HL-60/S4 (cell line): ENCODE measurements around the gene ALDH1A1.

Experiments used
- in situ Hi-C: fragments of 300-500 bp; cut with MboI; formaldehyde crosslinking; loops from 2 replicates; pipeline ENCODE4 v1.14.3; 2022; ENCODE audit warnings: low sequenced_read_pairs

Gene ALDH1A1

GRCh38 chr9:72980183-72980582 is 27.3 kb upstream of the ALDH1A1 start:
- in situ Hi-C loops: no loop called here

DNA sequence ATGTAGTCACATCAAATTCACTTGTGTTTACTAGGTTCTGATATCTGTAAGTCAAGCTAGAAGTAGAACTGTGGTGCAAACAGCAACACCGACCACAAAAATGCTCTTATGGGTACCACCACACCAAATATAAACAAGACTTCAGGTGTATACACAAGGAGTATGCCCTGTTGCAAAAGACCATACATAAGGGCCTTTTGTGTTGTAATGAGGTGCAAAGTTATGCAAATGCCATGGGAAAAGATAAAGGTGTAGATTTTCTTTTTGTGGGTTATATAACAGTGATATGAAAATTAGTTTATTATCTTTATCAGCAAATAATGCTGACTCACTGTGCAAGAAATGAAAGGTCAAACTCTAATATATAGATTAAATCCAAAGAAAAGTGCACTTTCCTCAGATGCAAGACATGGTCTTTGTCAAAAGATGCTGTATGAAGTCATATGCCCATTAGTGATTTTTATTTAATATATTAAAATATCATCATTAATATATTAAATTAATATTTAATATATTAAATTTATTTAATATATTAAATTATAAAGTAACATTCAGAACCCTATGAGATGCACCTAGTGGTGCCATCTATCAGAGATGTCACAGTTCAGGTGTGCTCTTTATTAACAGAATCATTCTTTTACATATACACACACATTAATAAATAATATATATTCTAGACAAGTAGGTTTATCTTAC is 26.7 kb upstream of the ALDH1A1 start:
- in situ Hi-C loops: no loop called here

GRCh38 chr9:72978744-72979143 is 25.9 kb upstream of the ALDH1A1 start:
- in situ Hi-C loops: no loop called here

- in situ Hi-C loops: no loop called here
Measured at GRCh38 chr9:72977670-72978069, 24.8 kb upstream of the ALDH1A1 start.

GRCh38 chr9:72974501-72974900 is 21.6 kb upstream of the ALDH1A1 start:
- in situ Hi-C loops: no loop called here

- in situ Hi-C loops: no loop called here
Measured at GRCh38 chr9:72972636-72973035, 19.8 kb upstream of the ALDH1A1 start.

- in situ Hi-C loops: no loop called here
Measured at GRCh38 chr9:72971411-72971810, 18.6 kb upstream of the ALDH1A1 start.

GRCh38 chr9:72960446-72960845 is 7.6 kb upstream of the ALDH1A1 start:
- in situ Hi-C loops: no loop called here

DNA sequence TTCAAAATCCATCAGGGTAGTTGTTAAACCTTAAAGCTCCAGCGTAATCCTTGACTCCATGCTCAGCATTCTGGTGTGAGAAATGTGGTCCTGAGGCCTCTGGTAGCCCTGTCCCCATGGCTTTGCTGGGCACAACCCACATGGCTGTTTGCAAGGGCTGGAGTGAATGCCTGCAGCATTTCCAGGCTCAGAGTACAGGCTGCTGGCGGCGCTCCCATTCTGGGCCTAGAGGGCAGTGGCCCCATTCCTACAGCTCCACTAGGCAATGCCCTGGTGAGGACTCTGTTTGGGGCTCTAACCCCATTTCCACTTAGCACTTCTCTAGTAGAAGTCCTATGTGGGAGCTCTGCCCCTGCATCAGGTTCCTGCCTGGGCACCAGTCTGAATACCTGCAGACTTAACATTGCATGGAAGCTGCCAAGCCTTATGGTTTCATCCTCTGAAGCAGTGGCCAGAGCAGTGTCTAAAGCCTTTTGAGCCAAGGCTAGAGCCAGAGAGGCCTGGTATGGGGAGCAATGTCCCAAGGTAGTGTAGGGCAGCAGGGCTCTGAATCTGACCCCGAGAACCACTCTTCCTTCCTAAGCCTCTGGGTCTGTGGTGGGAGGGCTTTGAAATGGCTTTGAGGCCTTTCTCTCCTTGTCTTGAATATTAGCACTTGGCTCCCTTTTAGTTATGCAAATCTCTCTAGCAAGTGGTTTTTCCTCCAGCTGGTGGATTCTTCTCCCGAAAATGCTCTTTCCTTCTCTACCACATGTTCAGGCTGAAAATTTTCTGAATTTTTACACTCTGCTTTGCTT is 5.8 kb upstream of the ALDH1A1 start:
- in situ Hi-C loops: no loop called here

DNA sequence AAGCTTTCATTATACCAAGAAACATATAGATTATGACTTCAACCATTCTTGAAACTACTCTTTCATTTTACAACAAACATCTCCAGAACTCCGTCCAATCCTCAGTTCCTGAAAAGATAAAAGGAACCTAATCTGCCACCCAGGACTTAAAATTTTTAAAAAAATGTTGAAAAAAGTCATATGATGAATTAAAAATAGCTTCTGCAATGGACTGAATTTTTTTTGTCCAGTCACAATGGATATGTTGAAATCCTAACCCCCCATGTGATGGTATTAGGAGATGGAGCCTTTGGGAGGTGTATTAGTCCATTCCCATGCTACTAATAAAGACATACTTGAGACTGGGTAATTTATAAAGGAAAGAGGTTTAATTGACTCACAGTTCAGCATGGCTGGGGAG is 2.7 kb upstream of the ALDH1A1 start:
- in situ Hi-C loops: no loop called here

GRCh38 chr9:72955126-72955455 is 2.2 kb upstream of the ALDH1A1 start:
- in situ Hi-C loops: no loop called here

- in situ Hi-C loops: no loop called here
Measured at GRCh38 chr9:72954431-72955125, 1.7 kb upstream of the ALDH1A1 start.

DNA sequence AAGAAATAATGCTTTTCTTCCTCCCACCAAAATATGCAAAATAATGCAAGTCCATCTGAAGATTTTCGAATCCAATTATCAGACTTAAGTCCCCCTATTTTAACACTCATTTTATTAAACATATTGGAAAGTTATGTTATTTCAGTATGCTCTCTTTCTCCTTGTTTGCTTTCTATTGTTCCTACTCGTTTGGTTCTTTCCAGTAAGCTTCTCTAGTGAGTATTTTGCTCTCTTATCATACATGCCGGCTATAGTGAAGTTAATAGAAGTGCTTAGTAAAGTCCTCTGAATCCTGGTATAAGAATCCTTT is 517 bp downstream of the ALDH1A1 start:
- in situ Hi-C loops: no loop called here

- in situ Hi-C loops: no loop called here
Measured at GRCh38 chr9:72951520-72952380, 1.1 kb downstream of the ALDH1A1 start.

DNA sequence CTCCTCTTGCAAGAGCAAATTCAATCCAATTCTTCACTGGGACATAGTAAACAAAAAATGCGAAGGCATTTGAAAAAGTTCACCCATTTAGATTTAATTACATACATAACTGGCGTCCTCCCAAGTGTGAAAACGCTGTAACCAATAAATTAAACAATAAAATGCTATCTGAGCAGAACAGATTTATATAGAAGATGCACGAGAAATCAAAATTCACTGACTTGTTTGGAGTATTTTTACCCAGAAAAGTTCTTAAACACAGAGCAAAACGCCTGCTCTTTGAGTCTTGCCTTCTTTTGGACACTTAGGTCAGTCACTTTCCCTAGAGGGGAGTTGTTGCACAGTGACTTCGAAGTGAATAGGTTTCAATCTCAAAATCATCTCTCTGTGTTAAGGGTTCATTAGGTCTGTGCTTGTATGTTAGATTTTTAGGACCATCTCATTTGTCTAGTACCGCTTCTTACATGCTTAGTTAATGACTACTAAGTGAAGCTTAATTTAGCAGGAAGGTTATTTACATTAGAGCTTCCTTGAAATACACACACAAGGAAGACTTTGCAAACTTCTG is 1.9 kb downstream of the ALDH1A1 start:
- in situ Hi-C loops: no loop called here

DNA sequence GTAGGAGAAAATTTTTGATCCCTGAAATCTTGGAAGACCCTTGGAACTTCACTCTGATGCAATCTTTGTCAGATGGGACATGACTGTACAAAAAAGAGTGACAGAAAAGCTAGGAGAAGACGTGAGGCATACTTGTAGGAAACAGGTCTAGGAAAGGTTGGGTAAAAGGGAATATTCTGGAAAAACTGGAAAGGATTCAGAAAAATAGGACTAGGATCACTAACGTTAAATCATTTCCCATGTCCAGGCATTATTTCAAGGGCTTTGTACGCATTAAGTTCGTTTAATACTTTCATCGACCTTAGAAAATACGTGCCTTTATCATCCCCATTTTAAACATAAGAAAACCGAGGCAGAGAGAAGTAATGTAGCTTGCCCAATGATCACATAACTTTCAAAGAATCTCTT is 2.9 kb downstream of the ALDH1A1 start:
- in situ Hi-C loops: no loop called here

GRCh38 chr9:72949244-72949582 is 3.6 kb downstream of the ALDH1A1 start:
- in situ Hi-C loops: no loop called here

- in situ Hi-C loops: no loop called here
Measured at GRCh38 chr9:72948575-72949243, 4.1 kb downstream of the ALDH1A1 start.

DNA sequence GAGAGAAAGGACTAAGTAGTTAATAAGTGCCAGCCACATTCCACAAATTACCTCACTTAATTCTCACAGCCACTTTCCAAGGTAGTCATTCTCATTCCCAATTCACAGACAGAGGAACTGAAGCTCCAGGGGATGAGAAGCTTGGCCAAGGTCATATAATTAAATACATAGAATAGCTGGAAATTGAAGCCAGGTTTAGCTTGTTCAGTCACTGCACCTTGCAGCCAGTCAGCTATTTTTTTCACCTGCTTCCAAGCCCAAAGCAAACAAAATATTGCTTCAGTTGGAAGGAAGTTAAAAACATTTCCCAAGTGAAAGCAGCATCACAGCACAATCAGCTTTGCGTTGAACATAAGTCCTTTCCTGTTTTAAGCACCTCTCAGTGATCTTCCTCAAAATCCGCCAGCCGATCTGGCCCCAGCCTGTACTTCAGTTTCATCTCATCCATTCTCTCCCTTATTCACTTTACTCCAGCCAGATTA is 4.8 kb downstream of the ALDH1A1 start:
- in situ Hi-C loops: no loop called here

DNA sequence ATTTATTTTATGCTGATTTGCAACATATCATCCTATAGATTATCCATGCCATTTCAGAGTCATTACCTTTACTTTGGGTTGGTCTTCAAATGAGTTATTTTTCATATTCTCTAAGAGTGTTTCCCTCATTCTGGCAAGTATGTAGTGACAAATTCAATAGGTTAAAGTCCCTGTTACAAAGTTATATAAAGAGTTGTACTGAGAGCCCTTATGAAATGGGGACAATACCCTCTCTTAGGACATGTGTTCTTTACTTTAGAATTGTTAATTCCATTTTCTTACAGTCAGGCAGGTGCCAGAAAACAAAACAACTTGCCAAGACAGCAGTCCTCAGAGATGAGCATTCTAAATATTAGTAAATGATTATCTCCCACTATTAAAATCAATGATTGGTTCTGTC is 6.0 kb downstream of the ALDH1A1 start:
- in situ Hi-C loops: no loop called here
